PC-9 (cell line): ENCODE results near the gene MELTF.

Source experiments
- EZH2 ChIP-seq: fragments of 200-600 bp; sonication (generic); IDR thresholded peaks from 2 replicates; pipeline ENCODE4 v1.8.0; 2017; ENCODE audit warnings: antibody characterized with exemption, low read depth
- TF ChIP-seq, protein P1 (sequence below): fragments of 200-600 bp; sonication (generic); conservative IDR thresholded peaks from 2 replicates; pipeline ENCODE4 v1.6.1; 2017; ENCODE audit warnings: mixed run types, antibody characterized with exemption, mild to moderate bottlenecking, moderate library complexity

DNA sequence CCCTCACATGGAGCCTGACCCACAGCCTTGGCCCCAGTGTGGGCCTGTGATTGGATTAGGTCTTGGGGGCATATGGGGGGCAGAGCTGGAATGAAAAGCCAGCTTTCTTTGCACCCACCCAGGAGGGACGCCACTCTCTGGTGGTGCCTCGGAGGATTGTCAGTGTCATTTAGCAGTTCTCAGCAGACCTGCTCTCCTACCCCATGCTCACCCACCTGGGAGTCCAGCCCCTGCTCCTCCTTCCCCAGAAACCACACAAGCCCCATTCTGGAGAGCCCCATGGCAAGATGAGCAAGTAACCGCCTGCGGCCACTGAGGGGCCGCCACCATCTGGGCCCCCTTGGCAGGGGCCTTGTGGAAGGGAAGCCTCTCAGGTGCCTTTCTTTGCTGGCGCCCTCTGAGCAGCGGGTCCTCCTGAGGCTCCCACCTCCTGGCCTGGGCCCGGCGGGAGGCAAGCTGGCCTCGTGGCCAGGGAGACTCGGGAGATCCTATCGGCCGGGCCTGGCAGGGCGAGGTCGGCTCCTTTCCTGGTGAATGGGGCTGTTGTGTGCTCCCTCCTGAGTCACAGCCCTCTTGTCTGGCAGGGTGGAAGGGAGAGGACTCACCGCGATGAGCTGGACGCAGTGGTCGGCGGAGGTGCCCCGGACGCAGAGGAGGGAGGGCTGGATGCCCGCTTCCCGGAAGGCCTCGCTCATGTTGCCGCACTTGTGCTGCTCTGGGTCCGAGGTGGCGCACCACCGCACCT is 2.3 kb downstream of the MELTF start:
- TF ChIP-seq, protein P1, sequence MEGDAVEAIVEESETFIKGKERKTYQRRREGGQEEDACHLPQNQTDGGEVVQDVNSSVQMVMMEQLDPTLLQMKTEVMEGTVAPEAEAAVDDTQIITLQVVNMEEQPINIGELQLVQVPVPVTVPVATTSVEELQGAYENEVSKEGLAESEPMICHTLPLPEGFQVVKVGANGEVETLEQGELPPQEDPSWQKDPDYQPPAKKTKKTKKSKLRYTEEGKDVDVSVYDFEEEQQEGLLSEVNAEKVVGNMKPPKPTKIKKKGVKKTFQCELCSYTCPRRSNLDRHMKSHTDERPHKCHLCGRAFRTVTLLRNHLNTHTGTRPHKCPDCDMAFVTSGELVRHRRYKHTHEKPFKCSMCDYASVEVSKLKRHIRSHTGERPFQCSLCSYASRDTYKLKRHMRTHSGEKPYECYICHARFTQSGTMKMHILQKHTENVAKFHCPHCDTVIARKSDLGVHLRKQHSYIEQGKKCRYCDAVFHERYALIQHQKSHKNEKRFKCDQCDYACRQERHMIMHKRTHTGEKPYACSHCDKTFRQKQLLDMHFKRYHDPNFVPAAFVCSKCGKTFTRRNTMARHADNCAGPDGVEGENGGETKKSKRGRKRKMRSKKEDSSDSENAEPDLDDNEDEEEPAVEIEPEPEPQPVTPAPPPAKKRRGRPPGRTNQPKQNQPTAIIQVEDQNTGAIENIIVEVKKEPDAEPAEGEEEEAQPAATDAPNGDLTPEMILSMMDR = no peak
- TF ChIP-seq EZH2 = no peak
